Keratinocyte (primary cell): ENCODE results near the gene ITPR2.

ENCODE experiments used
- EZH2 ChIP-seq: IDR thresholded peaks from one replicate; pipeline ENCODE4 v1.6.1; 2012; ENCODE audit warnings: inconsistent platforms, mild to moderate bottlenecking, low read length, moderate library complexity
- TF ChIP-seq, protein P1 (sequence below), 3 experiments: IDR thresholded peaks in 1 of 3; conservative IDR thresholded peaks in 1 of 3; optimal IDR thresholded peaks in 1 of 3; 2 replicates in 2 of 3; 3 replicates in 1 of 3; pipeline versions ENCODE3 to v1.5.1; 2011; ENCODE audit warnings: low read length in 3 of 3, mild to moderate bottlenecking in 3 of 3, moderate library complexity in 2 of 3, control low read depth in 1 of 3, inconsistent platforms in 1 of 3; ENCODE audit not compliant: insufficient read depth in 2 of 3; ENCODE audit errors: extremely low read depth in 1 of 3

GRCh38 chr12:26692407-26692806 lies 140.6 kb downstream of the ITPR2 start:
- TF ChIP-seq, protein P1, sequence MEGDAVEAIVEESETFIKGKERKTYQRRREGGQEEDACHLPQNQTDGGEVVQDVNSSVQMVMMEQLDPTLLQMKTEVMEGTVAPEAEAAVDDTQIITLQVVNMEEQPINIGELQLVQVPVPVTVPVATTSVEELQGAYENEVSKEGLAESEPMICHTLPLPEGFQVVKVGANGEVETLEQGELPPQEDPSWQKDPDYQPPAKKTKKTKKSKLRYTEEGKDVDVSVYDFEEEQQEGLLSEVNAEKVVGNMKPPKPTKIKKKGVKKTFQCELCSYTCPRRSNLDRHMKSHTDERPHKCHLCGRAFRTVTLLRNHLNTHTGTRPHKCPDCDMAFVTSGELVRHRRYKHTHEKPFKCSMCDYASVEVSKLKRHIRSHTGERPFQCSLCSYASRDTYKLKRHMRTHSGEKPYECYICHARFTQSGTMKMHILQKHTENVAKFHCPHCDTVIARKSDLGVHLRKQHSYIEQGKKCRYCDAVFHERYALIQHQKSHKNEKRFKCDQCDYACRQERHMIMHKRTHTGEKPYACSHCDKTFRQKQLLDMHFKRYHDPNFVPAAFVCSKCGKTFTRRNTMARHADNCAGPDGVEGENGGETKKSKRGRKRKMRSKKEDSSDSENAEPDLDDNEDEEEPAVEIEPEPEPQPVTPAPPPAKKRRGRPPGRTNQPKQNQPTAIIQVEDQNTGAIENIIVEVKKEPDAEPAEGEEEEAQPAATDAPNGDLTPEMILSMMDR (optimal IDR thresholded peaks at IDR 0.05 in 1 of 3, IDR thresholded peaks at IDR 0.05 in 1 of 3, conservative IDR thresholded peaks at IDR 0.05 in 1 of 3; ENCODE audit: extremely low read depth in 1 of 3, insufficient read depth in 2 of 3, low read length in 3 of 3) = no peak
- no peak for TF ChIP-seq EZH2
